Measurements from ENCODE around the gene SIPA1L2.
"Not testable (repeated sequence)": the region's sequence is repeated elsewhere in the genome, so short reads cannot be mapped to it uniquely, and the experiment has no call there.

Gene SIPA1L2

GRCh38 chr1:232615306-232615800 is 14.6 kb downstream of the SIPA1L2 start:
- no peak for DNase-seq (ENCODE audit: low spot score)

- DNase-seq (ENCODE audit: low spot score) = no peak
Observed at GRCh38 chr1:232614811-232615210, 15.1 kb downstream of the SIPA1L2 start.

DNA sequence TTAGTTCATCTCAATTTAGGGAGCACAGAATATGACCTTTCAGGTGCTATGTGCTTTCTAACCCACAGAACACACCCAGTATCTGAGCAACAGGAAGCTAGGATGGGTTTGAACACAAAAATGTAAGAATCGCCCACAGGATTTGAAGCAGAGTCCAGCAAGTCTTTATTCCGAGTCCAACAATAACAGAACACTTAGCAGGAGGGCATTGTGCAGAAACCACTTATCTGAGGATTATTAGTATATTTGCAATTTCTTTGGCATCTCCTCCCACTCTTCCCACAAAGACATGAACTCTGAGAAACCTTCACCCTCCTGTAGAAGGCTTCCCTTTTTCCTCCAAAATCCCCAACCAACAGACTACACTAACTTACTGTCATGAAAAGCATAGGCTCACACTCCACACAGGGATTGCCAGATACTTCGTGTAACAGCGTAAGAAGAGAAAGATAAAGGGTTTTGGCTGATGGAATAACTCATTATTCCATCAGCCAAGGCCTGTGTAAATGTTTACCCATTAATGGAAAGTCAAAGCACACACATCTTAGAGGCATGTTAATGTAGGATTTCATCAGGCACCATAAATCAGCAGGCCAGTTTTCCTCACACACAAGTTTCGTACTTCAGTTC is 16.1 kb downstream of the SIPA1L2 start:
- no peak for DNase-seq (ENCODE audit: low spot score)

DNA sequence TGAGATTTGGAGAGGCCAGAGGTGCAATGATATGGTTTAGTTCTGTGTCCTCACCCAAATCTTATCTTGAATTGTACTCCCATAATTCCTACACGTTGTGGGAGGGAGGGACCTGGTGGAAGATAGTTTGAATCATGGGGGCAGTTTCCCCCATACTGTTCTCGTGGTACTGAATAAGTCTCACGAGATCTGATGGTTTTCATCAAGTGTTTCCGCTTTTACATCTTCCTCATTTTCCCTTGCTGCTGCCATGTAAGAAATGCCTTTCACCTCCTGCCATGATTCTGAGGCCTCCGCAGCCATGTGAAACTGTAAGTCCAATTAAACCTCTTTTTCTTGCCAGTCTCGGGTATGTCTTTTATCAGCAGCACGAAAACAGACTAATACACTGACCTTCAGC is 17.1 kb downstream of the SIPA1L2 start:
- not testable (repeated sequence) for DNase-seq (ENCODE audit: low spot score)

DNA sequence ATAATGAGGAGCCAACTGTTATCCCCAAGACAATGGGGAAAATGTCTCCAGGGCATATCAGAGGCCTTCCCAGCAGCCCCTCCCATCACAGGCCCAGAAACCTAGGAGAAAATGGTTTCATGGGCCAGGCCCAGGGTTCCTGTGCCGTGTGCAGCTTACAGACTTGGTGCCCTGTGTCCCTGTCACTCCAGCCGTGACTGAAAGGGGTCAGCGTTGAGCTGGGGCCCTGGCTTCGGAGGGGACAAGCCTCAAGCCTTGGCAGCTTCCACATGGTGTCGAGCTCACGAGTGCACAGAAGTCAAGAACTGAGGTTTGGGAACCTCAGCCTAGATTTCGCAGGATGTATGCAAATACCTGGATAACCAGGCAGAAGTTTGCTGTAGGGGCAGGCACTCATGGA is 18.1 kb downstream of the SIPA1L2 start:
- DNase-seq (ENCODE audit: low spot score) = peak; percentile 36

GRCh38 chr1:232610902-232611745 is 18.8 kb downstream of the SIPA1L2 start:
- DNase-seq (ENCODE audit: low spot score) = not testable (repeated sequence)

DNA sequence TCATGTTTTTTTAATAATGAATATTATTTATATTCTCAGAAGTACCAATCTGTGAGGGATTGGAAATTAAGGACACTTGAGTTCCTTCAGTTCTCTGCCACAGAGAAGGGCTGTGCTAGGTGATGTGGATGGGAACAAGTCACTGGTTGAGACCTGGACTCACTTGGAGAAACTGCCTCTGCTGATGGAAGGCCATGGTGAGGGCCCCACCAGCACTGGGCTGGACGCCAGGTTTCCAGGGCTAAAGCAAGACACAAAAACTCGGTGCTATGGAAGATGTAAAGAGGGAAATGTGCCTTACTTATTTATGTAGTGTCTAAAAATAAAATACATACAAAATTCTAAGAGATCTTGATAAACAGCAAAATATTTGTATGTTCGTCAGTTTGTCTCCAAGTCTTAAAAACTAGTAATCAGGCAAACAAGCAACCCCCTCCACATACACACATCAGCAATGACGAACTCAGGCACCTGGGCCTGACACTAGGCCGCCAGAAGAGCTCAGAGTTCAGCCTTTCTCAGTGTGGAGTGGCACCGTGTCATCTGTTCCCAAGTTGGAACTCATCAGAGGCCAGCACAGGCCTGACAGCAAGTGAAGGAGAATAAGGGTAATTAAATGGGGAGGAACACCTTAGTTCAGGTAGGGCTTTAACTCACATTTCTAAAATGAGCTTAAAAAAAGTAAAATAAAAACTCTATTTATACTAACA is 19.6 kb downstream of the SIPA1L2 start:
- DNase-seq (ENCODE audit: low spot score) = no peak

DNA sequence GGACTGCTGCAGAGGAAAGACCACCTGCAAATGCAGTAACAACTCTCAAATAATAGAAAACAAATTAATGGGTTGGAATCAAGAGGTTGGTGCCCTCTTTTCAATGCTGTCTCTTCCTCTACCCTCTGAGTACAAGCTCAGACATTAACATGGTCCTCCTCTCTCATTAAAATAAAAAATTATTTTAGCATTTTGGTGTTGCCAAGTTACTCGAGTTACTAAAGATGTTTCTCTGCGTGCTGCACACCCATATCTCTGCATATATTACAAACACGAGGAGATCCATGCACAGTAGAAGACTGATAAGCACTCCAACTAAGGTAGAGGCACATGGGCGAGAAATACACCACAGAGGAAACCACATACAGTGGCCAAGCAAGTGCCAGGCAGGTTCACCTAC is 21.5 kb downstream of the SIPA1L2 start:
- no peak for DNase-seq (ENCODE audit: low spot score)

DNA sequence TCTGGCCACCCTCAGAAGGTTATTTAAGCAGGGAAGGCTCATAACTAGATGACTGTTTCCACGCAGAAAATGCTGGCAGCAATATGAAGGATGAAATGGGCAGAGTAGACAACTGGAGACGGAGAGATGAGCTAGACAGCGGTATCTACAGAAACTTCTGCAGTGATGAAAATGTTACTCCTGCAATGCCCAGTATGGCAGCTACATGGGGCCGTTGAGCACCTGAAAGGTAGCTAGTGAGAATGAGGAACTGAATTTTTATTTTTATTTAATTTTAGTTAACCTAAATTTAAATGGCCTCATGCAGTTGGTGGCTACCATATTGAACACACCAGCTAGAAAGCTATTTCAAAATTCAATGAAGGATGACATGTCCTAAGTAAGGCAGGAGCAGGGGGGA is 27.3 kb downstream of the SIPA1L2 start:
- no peak for DNase-seq (ENCODE audit: low spot score)

DNA sequence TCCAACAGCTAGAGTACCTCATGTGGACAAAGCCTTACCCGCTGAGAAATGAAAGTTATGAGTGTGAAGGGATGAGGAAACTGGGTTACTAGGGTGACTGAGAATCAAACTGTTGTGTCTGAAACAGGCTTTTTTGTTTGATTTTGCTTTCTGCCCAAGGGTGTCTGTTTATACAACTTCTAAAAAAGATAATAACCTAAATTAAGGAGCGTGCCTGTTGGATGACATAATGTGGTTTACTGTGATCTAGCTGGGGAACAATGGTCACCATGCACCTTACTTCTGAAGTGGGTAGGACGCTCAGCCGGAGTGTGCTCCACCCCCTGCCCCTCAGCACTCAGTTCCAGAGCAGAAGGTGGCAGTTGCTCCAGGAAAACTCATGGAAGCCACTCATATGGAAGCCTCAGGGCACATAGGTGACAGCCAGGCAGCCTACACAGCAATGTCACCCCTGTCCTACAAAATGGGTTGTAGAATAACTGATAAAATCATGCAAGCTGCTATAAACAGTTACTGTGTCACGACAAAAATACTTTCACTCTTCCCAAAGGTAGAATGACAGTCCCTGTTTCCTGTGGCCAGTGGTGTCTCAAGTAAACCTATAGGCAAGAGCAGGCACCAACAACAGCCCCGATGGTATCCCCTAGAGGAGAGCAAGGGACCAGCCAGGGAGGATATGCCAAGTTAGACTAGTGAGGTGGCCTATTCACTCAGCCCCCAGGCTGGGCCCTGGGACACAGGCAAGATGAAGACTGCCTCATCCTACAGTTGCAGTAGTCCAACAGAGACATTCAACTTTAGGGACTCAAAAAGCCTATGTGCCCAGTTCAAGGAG is 29.3 kb downstream of the SIPA1L2 start:
- DNase-seq (ENCODE audit: low spot score) = peak; percentile 30

DNA sequence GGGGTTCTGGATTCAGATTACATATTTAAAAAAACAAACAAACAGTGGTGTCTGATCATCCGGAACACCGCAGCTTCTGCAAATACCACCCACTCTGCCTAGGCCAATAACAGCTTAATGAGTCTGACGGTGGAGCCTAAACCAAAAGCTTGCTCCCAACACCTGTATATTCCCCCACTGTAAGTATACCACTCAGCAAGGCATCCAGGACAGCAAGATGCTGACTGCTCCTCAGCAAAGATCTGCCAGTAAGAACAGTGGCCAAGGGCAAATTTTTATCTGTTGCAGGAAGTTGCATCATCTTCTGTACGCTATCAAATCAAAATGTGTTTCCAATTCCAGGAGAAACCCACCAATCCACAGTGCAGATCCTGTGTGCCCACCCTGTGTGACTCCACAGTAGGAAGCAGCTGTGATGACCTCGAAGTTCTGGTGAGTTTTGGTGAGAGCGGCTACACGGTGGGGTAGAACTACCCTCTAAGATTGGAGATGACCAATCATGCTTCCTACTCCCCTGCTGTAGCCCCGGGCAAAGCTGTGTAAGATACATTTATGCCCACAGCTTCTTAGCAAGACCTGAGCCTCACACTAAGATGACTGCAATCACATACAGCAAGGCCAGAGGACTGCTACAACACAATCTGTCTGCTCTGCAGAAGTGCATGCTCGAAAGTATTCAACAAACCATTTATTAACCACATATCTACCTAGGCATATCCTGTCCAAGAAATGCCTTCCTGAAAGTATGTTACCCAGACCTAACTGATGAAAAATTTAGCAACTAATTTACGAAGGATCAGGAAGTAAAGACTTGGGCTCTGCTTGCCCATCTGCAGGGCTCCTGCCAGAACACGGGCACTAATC is 30.5 kb downstream of the SIPA1L2 start:
- DNase-seq (ENCODE audit: low spot score) = no peak

DNA sequence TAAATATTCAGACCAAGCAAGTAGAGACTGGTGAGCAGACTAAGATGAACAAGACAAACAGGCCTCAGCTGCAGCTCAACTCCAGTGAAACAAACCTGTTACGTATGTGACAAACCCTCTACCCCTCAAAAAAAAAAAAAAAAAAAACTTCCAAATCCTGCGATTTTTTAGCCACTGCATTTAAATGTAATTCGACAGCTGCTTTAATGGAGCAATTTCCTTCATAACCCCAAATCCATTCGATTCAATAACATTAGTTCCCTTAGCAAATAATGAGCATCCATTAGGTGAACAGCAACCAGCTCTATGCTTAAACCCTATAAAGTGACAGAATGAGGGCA is 31.1 kb downstream of the SIPA1L2 start:
- DNase-seq (ENCODE audit: low spot score) = no peak

- no peak for DNase-seq (ENCODE audit: low spot score)
Observed at GRCh38 chr1:232598133-232598532, 31.8 kb downstream of the SIPA1L2 start.

DNA sequence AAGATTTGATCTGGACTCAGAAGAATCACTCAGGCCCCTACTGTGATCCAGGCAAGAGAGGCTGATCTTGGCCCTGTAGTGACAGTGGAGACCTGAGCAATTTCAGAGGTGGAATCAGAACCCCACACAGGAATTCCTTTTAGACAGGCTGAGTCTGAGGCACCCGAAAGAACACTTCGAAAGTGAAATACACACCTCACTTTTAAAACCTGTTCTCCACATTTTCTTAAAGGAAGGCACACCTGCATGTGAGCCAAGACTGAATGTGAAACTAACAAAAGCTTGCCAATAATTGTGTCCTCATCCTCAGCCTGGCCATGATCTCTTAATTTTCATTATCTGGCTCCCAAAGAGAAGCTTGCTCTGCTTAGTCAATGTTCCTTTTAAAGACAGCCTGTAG is 32.2 kb downstream of the SIPA1L2 start:
- DNase-seq (ENCODE audit: low spot score) = no peak

DNA sequence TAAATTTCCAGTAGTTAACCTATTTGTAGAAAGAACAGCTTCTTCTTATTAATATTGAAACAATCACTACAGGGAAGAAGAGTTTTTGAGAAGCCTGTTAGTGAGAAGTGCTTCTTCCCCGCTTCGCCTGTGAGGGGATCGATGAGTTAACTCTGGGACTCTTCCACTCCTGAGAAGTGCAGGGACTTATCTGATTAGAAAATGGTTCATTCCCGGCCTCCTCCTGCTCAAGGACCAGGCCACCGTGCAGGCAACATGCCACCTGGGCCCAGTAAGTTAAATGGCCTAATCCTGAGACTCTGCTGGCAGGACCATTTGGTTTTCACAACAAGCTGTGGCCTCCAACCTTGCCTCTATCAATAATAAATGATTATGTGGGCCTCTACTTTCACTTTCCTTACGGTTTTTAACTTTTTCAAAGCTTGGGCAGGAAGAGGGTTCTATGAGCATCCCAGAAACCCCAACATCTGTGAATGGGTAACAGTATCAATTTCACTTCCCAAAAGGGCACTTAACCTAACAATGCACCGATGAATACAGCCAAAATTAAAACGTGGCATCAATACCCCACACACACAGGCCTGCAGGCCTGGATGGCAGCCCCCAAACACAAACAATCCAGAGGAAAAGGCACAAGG is 33.1 kb downstream of the SIPA1L2 start:
- no peak for DNase-seq (ENCODE audit: low spot score)

- no peak for DNase-seq (ENCODE audit: low spot score)
Observed at GRCh38 chr1:232594768-232595698, 34.9 kb downstream of the SIPA1L2 start.

DNA sequence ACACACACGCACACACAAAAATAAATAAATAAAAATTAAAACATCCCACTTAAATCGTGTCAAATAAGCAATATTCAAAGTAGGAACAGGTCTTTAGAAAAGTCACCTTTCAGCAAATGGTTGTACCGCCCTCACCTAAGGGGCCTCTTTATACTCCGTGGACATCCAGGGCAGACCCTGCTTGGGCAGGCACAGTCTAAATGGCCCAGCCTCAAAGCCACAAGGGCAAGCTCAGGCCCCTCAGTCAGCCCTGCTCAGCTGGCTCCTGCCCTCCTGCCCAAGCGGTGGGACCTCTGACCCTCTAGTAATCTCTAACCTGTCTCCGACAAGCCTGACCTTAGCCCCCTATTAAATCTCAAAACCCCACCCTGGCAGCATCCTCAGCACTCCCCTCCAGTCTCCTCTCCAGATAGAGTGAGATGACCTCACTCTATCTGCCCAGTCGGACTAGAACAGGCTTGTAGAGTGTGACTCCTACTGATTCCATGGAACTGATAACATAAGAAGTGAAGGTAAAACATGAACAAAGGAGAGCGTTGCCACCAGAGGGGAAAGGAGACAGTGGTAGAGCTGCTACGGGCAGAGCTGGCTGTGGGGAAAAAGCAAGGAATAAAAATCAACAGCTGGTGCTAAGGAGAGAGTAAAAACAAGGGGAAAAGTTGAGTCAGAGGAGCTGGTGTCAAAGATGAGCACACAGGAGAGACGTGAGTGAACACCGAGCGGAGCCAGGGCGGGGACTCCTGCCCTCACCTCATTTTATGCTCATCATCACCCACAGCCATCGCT is 36.0 kb downstream of the SIPA1L2 start:
- DNase-seq (ENCODE audit: low spot score) = no peak

GRCh38 chr1:232591344-232591743 is 38.6 kb downstream of the SIPA1L2 start:
- no peak for DNase-seq (ENCODE audit: low spot score)

DNA sequence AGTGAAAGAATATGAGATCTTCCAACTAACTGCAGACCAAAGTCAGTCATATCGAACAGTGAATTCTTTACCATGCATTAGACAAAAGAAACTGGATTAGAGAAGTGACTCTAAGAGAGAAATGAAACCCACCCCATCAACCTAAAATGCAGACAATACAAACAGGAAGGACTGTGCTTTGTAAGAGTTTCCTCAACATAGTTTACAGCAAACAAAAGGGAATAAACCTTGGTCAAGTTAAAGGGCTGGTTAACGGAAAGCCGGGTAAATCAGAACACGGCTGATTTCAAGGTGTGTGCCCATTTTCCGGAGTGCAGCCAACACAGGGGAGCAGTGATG is 39.2 kb downstream of the SIPA1L2 start:
- DNase-seq (ENCODE audit: low spot score) = no peak
